Trophoblast cell (in vitro differentiated cells and primary cell): ENCODE results near the gene TCF19.
A peak's percentile ranks its signal among the peaks of the same experiment; 100 is the strongest.

ENCODE experiments used
- DNase-seq, 2 donors: peaks; one replicate each; pipeline ENCODE4 v3.0.0-alpha.2; 2016
- H2AFZ ChIP-seq: 2 replicates; pipeline ENCODE4 v1.6.1; 2013; ENCODE audit warnings: low read length, moderate library complexity, mild to moderate bottlenecking; ENCODE audit not compliant: insufficient read depth, poor library complexity
- H2AK5ac ChIP-seq: 2 replicates; pipeline ENCODE4 v1.6.1; 2013; ENCODE audit warnings: mild to moderate bottlenecking, low read length
- H2BK120ac ChIP-seq: 2 replicates; pipeline ENCODE4 v1.6.1; 2013; ENCODE audit warnings: low read length, mild to moderate bottlenecking, moderate library complexity; ENCODE audit not compliant: insufficient read depth, poor library complexity
- H2BK12ac ChIP-seq: 2 replicates; pipeline ENCODE4 v1.6.1; 2013; ENCODE audit warnings: mild to moderate bottlenecking, low read length, moderate library complexity
- H2BK5ac ChIP-seq: 2 replicates; pipeline ENCODE4 v1.6.1; 2013; ENCODE audit warnings: low read length, low read depth, moderate library complexity, mild to moderate bottlenecking; ENCODE audit not compliant: poor library complexity
- H3K14ac ChIP-seq: 2 replicates; pipeline ENCODE4 v1.6.1; 2013; ENCODE audit warnings: mild to moderate bottlenecking, low read length
- H3K18ac ChIP-seq: 2 replicates; pipeline ENCODE4 v1.6.1; 2013; ENCODE audit warnings: mild to moderate bottlenecking, low read length
- H3K23ac ChIP-seq: 2 replicates; pipeline ENCODE4 v1.6.1; 2013; ENCODE audit warnings: low read length
- H3K27ac ChIP-seq: 2 replicates; pipeline ENCODE4 v1.5.1; 2013; ENCODE audit warnings: low read depth, mild to moderate bottlenecking, inconsistent platforms, low read length, moderate library complexity
- H3K27me3 ChIP-seq: 2 replicates; pipeline ENCODE4 v1.6.1; 2013; ENCODE audit warnings: inconsistent platforms, mild to moderate bottlenecking, low read length, moderate library complexity; ENCODE audit not compliant: insufficient read depth
- H3K36me3 ChIP-seq, 2 experiments: 1 replicate in 1 of 2; 2 replicates in 1 of 2; pipeline ENCODE4 v1.6.1; 2013; ENCODE audit warnings: low read length in 2 of 2, mild to moderate bottlenecking in 2 of 2, moderate library complexity in 1 of 2; ENCODE audit not compliant: insufficient read depth in 2 of 2, control insufficient read depth in 1 of 2
- H3K4ac ChIP-seq: 2 replicates; pipeline ENCODE4 v1.6.1; 2013; ENCODE audit warnings: low read depth, mild to moderate bottlenecking, low read length, moderate library complexity
- H3K4me1 ChIP-seq, 2 experiments: 1 replicate in 1 of 2; 2 replicates in 1 of 2; pipeline ENCODE4 v1.6.1; 2013; ENCODE audit warnings: low read length in 2 of 2, mild to moderate bottlenecking in 2 of 2, moderate library complexity in 1 of 2; ENCODE audit not compliant: insufficient read depth in 2 of 2, control insufficient read depth in 1 of 2
- H3K4me2 ChIP-seq: 2 replicates; pipeline ENCODE4 v1.6.1; 2013; ENCODE audit warnings: inconsistent platforms, mild to moderate bottlenecking, low read length, moderate library complexity
- H3K4me3 ChIP-seq: 2 replicates; pipeline ENCODE4 v1.5.1; 2013; ENCODE audit warnings: mild to moderate bottlenecking, low read depth, low read length, inconsistent platforms
- H3K79me1 ChIP-seq: one replicate; pipeline ENCODE4 v1.6.1; 2013; ENCODE audit warnings: low read length
- H3K79me2 ChIP-seq: 2 replicates; pipeline ENCODE4 v1.6.1; 2013; ENCODE audit warnings: low read length, mild to moderate bottlenecking; ENCODE audit not compliant: control insufficient read depth, insufficient read depth, poor library complexity
- H3K9ac ChIP-seq: 2 replicates; pipeline ENCODE4 v1.6.1; 2013; ENCODE audit warnings: mild to moderate bottlenecking, low read length
- H3K9me3 ChIP-seq: 2 replicates; pipeline ENCODE4 v1.6.1; 2013; ENCODE audit warnings: low read depth, mild to moderate bottlenecking, control low read depth, inconsistent platforms, low read length; ENCODE audit not compliant: insufficient read depth
- H4K12ac ChIP-seq: 2 replicates; pipeline ENCODE4 v1.6.1; 2013; ENCODE audit warnings: low read depth, mild to moderate bottlenecking, low read length, moderate library complexity
- H4K8ac ChIP-seq: 2 replicates; pipeline ENCODE4 v1.6.1; 2013; ENCODE audit warnings: low read depth, mild to moderate bottlenecking, low read length, moderate library complexity
- H4K91ac ChIP-seq: one replicate; pipeline ENCODE4 v1.6.1; 2013; ENCODE audit warnings: low read depth, mild to moderate bottlenecking, low read length, moderate library complexity
- WGBS: extraction: QIAGEN DNeasy Blood & Tissue Kit; methylation state at CpG from one replicate; pipeline ENCODE4 v1.1.7; 2013; ENCODE audit warnings: missing lambda C conversion rate; ENCODE audit not compliant: insufficient read length, insufficient coverage; ENCODE audit errors: extremely low coverage; 5-methylcytosine and 5-hydroxymethylcytosine counted together

The TCF19 gene

GRCh38 chr6:31172973-31173384, 14.6 kb downstream of the TCF19 start:
- no peak for DNase-seq
- Histone ChIP-seq H4K12ac (no peak overlapping the region), H2AK5ac (no peak overlapping the region), H3K23ac (no peak overlapping the region), H2BK5ac (no peak overlapping the region), H4K8ac (no peak overlapping the region), H3K4me1 (peaks cover 8 to 11% of the 10 kb centered on the region in 2 experiments), H3K36me3 (no peaks in the 10 kb centered on the region), H3K14ac (no peak overlapping the region), H3K79me2 (no peaks in the 10 kb centered on the region), H3K27me3 (peaks cover 11% of the 10 kb centered on the region), H3K4me3 (no peak overlapping the region), H3K9me3 (peaks cover 3% of the 10 kb centered on the region), H2BK120ac (no peak overlapping the region), H3K79me1 (no peaks in the 10 kb centered on the region), H3K18ac (no peak overlapping the region), H3K27ac (no peak overlapping the region), H2AFZ (no peak overlapping the region), H2BK12ac (no peak overlapping the region), H3K4me2 (no peak overlapping the region), H3K9ac (no peak overlapping the region), H3K4ac (no peak overlapping the region), H4K91ac (no peak overlapping the region)
- WGBS, result no CpG with 5 or more reads among the region's 5 CpGs

- Histone ChIP-seq H2BK120ac (no peak overlapping the region), H2AK5ac (no peak overlapping the region), H3K9me3 (peaks cover 2% of the 10 kb centered on the region), H3K14ac (no peak overlapping the region), H2AFZ (no peak overlapping the region), H3K27ac (no peak overlapping the region), H3K79me2 (no peaks in the 10 kb centered on the region), H3K9ac (no peak overlapping the region), H4K91ac (no peak overlapping the region), H3K4me2 (no peak overlapping the region), H3K36me3 (no peaks in the 10 kb centered on the region), H2BK12ac (no peak overlapping the region), H4K12ac (no peak overlapping the region), H4K8ac (no peak overlapping the region), H2BK5ac (no peak overlapping the region), H3K4ac (no peak overlapping the region), H3K79me1 (no peaks in the 10 kb centered on the region), H3K27me3 (peaks cover 11% of the 10 kb centered on the region), H3K18ac (no peak overlapping the region), H3K4me3 (no peak overlapping the region), H3K23ac (no peak overlapping the region), H3K4me1 (peaks cover 6 to 10% of the 10 kb centered on the region in 2 experiments)
- WGBS, result no CpG with 5 or more reads among the region's 3 CpGs
- no peak for DNase-seq
Measured at GRCh38 chr6:31173406-31173805, 15.0 kb downstream of the TCF19 start.

DNA sequence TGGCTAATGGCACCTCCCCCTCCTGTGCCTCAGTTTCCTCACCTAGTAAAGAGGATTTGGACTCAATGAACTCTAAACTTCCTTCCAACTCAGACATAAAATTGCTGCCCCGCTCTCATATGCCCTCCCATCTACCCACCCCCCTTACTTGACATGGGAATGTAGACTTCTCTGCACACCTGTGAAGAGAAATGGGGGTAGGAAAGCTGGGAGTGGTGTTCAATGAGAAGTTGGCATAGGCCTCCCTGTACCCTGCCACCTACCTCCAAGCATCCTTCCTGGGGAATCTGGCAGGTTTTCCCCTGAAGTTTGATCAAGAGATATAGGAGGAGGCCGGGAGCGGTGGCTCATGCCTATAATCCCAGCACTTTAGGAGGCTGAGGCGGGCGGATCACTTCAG, 16.0 kb downstream of the TCF19 start:
- no peak overlapping the region for H3K4me2 ChIP-seq
- H2BK120ac ChIP-seq, result no peak overlapping the region
- H3K36me3 ChIP-seq, result no peaks in the 10 kb centered on the region
- no peak overlapping the region for H3K14ac ChIP-seq
- H3K27me3 ChIP-seq, result peaks cover 11% of the 10 kb centered on the region
- no peak overlapping the region for H2BK5ac ChIP-seq
- peaks cover 2% of the 10 kb centered on the region for H3K9me3 ChIP-seq
- H3K4me3 ChIP-seq, result no peak overlapping the region
- H2AFZ ChIP-seq, result no peak overlapping the region
- H2AK5ac ChIP-seq, result no peak overlapping the region
- H3K23ac ChIP-seq, result no peak overlapping the region
- no peak overlapping the region for H4K12ac ChIP-seq
- H3K79me2 ChIP-seq, result no peaks in the 10 kb centered on the region
- H4K91ac ChIP-seq, result no peak overlapping the region
- H3K4ac ChIP-seq, result no peak overlapping the region
- H3K18ac ChIP-seq, result no peak overlapping the region
- no peak overlapping the region for H4K8ac ChIP-seq
- H3K27ac ChIP-seq, result no peak overlapping the region
- no peak overlapping the region for H3K9ac ChIP-seq
- H3K4me1 ChIP-seq, result peaks cover 4 to 6% of the 10 kb centered on the region in 2 experiments
- no CpG with 5 or more reads among the region's 5 CpGs for WGBS
- no peak overlapping the region for H2BK12ac ChIP-seq
- H3K79me1 ChIP-seq, result no peaks in the 10 kb centered on the region
- DNase-seq, result no peak

GRCh38 chr6:31175971-31176370, 17.6 kb downstream of the TCF19 start:
- DNase-seq, result peak in 1 of 2 donors; percentile 31
- Histone ChIP-seq H3K9ac (no peak overlapping the region), H3K4ac (no peak overlapping the region), H4K91ac (no peak overlapping the region), H3K79me1 (no peaks in the 10 kb centered on the region), H3K23ac (no peak overlapping the region), H3K4me2 (no peak overlapping the region), H3K18ac (no peak overlapping the region), H3K79me2 (no peaks in the 10 kb centered on the region), H2BK5ac (no peak overlapping the region), H3K27me3 (peaks cover 3% of the 10 kb centered on the region), H3K27ac (no peak overlapping the region), H3K9me3 (no peaks in the 10 kb centered on the region), H2AFZ (no peak overlapping the region), H2BK12ac (no peak overlapping the region), H2BK120ac (no peak overlapping the region), H4K12ac (no peak overlapping the region), H2AK5ac (no peak overlapping the region), H3K4me1 (peaks cover 0 to 4% of the 10 kb centered on the region in 2 experiments), H3K4me3 (no peak overlapping the region), H3K14ac (no peak overlapping the region), H3K36me3 (no peaks in the 10 kb centered on the region), H4K8ac (no peak overlapping the region)
- no CpG with 5 or more reads among the region's 3 CpGs for WGBS
